Measurements from ENCODE around the gene ADK.
"Not testable (repeated sequence)": the region's sequence is repeated elsewhere in the genome, so short reads cannot be mapped to it uniquely, and the experiment has no call there.

ADK gene

GRCh38 chr10:74558403-74558802 lies 407.4 kb downstream of the ADK start:
- Histone ChIP-seq H3K4me3 (ENCODE audit: low read length) (no peak overlapping the region), H3K4me2 (ENCODE audit: low read length) (no peak overlapping the region), H4K20me1 (ENCODE audit: insufficient read depth, low read length) (no peaks in the 10 kb centered on the region), H3K9me3 (ENCODE audit: insufficient read depth, low read length) (no peaks in the 10 kb centered on the region), H3K36me3 (replicated peaks; ENCODE audit: low read depth, low read length) (no peaks in the 10 kb centered on the region), H3K27ac (ENCODE audit: low read length) (no peak overlapping the region), H3K9ac (ENCODE audit: low read length) (no peak overlapping the region), H3K4me1 (ENCODE audit: low read length) (no peaks in the 10 kb centered on the region), H2AFZ (ENCODE audit: low read depth, low read length) (no peak overlapping the region), H3K27me3 (ENCODE audit: low read depth, low read length) (no peaks in the 10 kb centered on the region), H3K79me2 (ENCODE audit: low read length) (no peaks in the 10 kb centered on the region)
- TF ChIP-seq EZH2phosphoT487 (IDR thresholded peaks at IDR 0.05; ENCODE audit: low read depth): no peak
- TF ChIP-seq, protein P1, sequence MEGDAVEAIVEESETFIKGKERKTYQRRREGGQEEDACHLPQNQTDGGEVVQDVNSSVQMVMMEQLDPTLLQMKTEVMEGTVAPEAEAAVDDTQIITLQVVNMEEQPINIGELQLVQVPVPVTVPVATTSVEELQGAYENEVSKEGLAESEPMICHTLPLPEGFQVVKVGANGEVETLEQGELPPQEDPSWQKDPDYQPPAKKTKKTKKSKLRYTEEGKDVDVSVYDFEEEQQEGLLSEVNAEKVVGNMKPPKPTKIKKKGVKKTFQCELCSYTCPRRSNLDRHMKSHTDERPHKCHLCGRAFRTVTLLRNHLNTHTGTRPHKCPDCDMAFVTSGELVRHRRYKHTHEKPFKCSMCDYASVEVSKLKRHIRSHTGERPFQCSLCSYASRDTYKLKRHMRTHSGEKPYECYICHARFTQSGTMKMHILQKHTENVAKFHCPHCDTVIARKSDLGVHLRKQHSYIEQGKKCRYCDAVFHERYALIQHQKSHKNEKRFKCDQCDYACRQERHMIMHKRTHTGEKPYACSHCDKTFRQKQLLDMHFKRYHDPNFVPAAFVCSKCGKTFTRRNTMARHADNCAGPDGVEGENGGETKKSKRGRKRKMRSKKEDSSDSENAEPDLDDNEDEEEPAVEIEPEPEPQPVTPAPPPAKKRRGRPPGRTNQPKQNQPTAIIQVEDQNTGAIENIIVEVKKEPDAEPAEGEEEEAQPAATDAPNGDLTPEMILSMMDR (IDR thresholded peaks at IDR 0.05; ENCODE audit: low read depth, low read length): no peak

DNA sequence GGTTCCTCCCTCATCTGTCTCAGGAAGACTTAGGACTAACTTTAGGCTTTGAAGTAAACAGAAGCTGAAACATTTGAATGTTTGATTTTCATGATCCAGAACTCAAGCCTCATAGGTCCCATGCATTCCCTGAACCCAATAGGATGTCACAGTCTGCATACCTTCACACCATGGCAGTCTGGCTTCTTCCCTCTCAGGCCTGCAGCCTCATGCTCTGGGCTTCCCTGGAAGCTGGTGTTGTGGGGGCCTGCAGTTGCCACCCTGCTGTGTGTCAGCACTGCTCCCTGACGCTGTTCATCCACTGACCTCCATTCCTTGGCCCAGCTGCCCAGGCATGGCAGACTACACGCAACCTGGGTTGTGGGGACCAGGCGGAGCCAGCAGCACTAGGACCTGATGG lies 407.9 kb downstream of the ADK start:
- no peaks in the 10 kb centered on the region for H3K79me2 ChIP-seq (ENCODE audit: low read length)

DNA sequence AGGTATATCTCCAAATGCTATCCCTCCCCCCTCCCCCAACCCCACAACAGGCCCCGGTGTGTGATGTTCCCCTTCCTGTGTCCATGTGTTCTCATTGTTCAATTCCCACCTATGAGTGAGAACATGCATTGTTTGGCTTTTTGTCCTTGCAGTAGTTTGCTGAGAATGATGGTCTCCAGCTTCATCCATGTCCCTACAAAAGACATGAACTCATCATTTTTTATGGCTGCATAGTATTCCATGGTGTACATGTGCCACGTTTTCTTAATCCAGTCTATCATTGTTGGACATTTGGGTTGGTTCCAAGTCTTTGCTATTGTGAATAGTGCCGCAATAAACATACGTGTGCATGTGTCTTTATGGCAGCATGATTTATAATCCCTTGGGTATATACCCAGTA lies 417.9 kb downstream of the ADK start:
- not testable (repeated sequence) for H3K27me3 ChIP-seq (ENCODE audit: low read depth, low read length); H3K36me3 ChIP-seq (replicated peaks; ENCODE audit: low read depth, low read length); H2AFZ ChIP-seq (ENCODE audit: low read depth, low read length); H3K79me2 ChIP-seq (ENCODE audit: low read length); H3K4me2 ChIP-seq (ENCODE audit: low read length); H3K4me1 ChIP-seq (ENCODE audit: low read length); H4K20me1 ChIP-seq (ENCODE audit: insufficient read depth, low read length); H3K4me3 ChIP-seq (ENCODE audit: low read length); H3K27ac ChIP-seq (ENCODE audit: low read length); H3K9ac ChIP-seq (ENCODE audit: low read length); H3K9me3 ChIP-seq (ENCODE audit: insufficient read depth, low read length)

More for the DNA sequence above, 407.9 kb downstream of the ADK start:
- H3K27me3 ChIP-seq (ENCODE audit: low read depth, low read length): no peaks in the 10 kb centered on the region
- no peak overlapping the region for H3K27ac ChIP-seq (ENCODE audit: low read length)
- H3K9ac ChIP-seq (ENCODE audit: low read length): no peak overlapping the region
- no peaks in the 10 kb centered on the region for H3K36me3 ChIP-seq (replicated peaks; ENCODE audit: low read depth, low read length)
- H4K20me1 ChIP-seq (ENCODE audit: insufficient read depth, low read length): no peaks in the 10 kb centered on the region
- H3K9me3 ChIP-seq (ENCODE audit: insufficient read depth, low read length): no peaks in the 10 kb centered on the region
- no peak overlapping the region for H3K4me3 ChIP-seq (ENCODE audit: low read length)
- no peak for TF ChIP-seq EZH2phosphoT487 (IDR thresholded peaks at IDR 0.05; ENCODE audit: low read depth)
- TF ChIP-seq, protein P1 (IDR thresholded peaks at IDR 0.05; ENCODE audit: low read depth, low read length): no peak
- no peak overlapping the region for H2AFZ ChIP-seq (ENCODE audit: low read depth, low read length)
- no peak overlapping the region for H3K4me2 ChIP-seq (ENCODE audit: low read length)
- H3K4me1 ChIP-seq (ENCODE audit: low read length): no peaks in the 10 kb centered on the region

DNA sequence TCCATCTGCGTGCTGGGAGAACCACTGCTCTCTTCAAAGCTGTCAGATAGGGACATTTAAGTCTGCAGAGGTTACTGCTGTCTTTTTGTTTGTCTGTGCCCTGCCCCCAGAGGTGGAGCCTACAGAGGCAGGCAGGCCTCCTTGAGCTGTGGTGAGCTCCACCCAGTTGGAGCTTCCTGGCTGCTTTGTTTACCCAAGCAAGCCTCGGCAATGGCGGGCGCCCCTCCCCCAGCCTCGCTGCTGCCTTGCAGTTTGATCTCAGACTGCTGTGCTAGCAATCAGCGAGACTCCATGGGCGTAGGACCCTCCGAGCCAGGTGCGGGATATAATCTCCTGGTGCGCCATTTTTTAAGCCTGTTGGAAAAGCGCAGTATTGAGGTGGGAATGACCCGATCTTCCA lies 422.5 kb downstream of the ADK start:
- H3K9me3 ChIP-seq (ENCODE audit: insufficient read depth, low read length); H2AFZ ChIP-seq (ENCODE audit: low read depth, low read length); H3K79me2 ChIP-seq (ENCODE audit: low read length); H3K4me3 ChIP-seq (ENCODE audit: low read length); H3K4me1 ChIP-seq (ENCODE audit: low read length); H3K27ac ChIP-seq (ENCODE audit: low read length); H3K36me3 ChIP-seq (replicated peaks; ENCODE audit: low read depth, low read length); H3K27me3 ChIP-seq (ENCODE audit: low read depth, low read length); H3K9ac ChIP-seq (ENCODE audit: low read length); H4K20me1 ChIP-seq (ENCODE audit: insufficient read depth, low read length); H3K4me2 ChIP-seq (ENCODE audit: low read length): not testable (repeated sequence)

GRCh38 chr10:74575191-74575720 lies 424.2 kb downstream of the ADK start:
- Histone ChIP-seq H3K4me3 (ENCODE audit: low read length) (no peak overlapping the region), H3K27ac (ENCODE audit: low read length) (no peak overlapping the region), H4K20me1 (ENCODE audit: insufficient read depth, low read length) (no peaks in the 10 kb centered on the region), H3K27me3 (ENCODE audit: low read depth, low read length) (no peaks in the 10 kb centered on the region), H2AFZ (ENCODE audit: low read depth, low read length) (no peak overlapping the region), H3K9me3 (ENCODE audit: insufficient read depth, low read length) (no peaks in the 10 kb centered on the region), H3K9ac (ENCODE audit: low read length) (no peak overlapping the region), H3K4me2 (ENCODE audit: low read length) (no peak overlapping the region), H3K36me3 (replicated peaks; ENCODE audit: low read depth, low read length) (no peaks in the 10 kb centered on the region), H3K4me1 (ENCODE audit: low read length) (no peaks in the 10 kb centered on the region), H3K79me2 (ENCODE audit: low read length) (no peaks in the 10 kb centered on the region)
- TF ChIP-seq, protein P1 (IDR thresholded peaks at IDR 0.05; ENCODE audit: low read depth, low read length): no peak
- no peak for TF ChIP-seq EZH2phosphoT487 (IDR thresholded peaks at IDR 0.05; ENCODE audit: low read depth)

All from OCI-LY3 (cell line).